GM21529 (cell line): ENCODE data around the gene PROC.

Source experiments
- ATAC-seq: cut with Tn5 transposase; IDR thresholded peaks from one replicate; pipeline ENCODE4 v1.9.1; 2021; ENCODE audit not compliant: unreplicated experiment

Gene PROC

DNA sequence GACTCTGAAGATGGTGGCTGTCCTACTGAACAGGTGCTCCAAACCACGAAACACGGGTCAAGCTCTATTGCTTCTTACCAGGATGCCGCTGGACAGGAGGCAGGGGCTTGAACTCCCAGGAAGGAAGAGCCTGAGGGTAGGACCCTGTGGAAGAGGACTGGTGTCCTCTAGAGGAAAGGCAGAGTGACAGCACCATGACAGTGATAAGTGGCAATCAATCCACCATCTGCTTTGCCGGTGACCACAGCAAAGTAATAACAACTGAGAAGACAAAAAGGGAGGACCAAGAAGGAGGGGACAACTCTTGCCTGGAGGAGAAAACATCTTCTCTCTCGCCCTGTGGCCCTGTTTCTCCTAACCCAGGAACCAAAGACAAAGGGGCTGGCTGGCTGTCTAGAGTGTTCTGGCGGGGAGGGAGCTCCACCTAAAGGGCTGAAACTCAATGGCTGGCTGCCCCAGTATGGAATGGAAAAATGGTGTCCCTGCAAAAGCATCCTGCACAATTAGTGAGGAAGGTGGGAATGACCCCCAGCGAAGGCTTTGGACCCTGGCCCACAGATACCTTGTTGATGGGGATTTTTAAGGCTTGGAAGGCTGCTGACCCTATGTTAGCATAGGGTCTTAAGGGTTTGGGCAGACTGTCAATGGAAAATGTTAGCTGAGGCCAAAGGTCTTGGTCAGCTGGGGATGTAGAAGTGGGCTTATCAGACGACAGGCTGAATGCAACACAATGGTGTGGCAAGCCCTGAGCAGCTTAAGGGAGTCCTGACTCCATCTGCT is 35.4 kb downstream of the PROC start:
- ATAC-seq: no peak

DNA sequence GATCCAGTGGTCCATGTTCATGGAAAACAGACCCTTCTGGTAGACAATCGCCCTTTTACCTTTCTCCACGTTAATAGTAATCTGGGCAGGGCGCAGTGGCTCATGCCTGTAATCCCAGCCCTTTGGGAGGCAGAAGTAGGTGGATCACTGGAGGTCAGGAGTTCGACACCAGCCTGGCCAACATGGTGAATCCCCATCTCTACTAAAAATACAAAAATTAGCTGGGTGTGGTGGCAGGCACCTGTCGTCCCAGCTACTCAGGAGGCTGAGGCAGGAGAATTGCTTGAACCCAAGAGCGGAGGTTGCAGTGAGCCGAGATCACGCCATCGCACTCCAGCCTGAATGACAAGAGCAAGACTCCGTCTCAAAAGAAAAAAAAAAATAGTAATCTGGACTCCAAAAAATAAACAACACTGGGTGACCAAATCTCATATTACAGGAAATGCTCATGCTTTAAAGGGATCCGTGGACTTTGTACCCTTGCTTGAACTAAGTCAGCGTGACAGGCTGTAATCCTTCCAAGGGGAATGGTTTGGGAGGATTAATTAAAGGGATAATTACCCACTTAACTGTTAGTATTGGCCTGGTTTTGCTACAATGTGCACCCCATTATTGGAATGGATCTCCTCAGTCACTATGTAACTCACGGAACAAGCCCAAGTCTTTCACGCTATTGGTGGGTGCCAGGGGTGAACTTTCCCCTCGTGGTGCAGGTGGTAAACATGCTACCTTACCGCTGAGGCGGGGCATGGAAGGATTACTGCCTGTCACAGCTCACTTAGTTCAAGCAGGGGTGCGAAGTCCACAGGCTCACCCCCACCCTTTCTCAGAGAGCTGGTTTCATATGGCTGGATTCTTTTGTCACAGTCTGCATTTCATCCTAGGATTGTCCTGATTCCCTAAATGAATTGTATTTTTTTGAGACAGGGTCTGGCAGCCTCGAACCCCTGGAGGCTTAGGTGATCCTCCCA is 36.7 kb downstream of the PROC start:
- ATAC-seq: no peak

GRCh38 chr2:127455566-127456493 is 37.6 kb downstream of the PROC start:
- no peak for ATAC-seq

GRCh38 chr2:127456960-127457359 is 38.7 kb downstream of the PROC start:
- ATAC-seq: no peak

DNA sequence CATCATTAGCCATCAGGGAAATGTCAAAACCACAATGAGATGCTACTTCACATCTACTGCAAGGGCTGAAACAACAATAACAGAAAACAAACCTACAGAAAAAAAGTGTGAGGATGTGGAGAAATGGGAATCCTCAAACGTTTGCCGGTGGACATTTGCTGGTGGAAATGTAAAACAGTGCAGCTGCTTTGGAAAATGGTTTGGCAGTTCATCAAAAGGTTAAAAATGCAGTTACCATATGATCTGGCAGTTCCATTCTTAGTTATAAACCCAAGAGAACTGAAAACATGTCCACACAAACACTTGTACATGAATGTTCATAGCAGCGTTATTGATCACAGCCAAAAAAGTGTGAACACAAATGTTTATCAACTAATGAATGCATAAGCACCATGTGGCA is 44.2 kb downstream of the PROC start:
- no peak for ATAC-seq

DNA sequence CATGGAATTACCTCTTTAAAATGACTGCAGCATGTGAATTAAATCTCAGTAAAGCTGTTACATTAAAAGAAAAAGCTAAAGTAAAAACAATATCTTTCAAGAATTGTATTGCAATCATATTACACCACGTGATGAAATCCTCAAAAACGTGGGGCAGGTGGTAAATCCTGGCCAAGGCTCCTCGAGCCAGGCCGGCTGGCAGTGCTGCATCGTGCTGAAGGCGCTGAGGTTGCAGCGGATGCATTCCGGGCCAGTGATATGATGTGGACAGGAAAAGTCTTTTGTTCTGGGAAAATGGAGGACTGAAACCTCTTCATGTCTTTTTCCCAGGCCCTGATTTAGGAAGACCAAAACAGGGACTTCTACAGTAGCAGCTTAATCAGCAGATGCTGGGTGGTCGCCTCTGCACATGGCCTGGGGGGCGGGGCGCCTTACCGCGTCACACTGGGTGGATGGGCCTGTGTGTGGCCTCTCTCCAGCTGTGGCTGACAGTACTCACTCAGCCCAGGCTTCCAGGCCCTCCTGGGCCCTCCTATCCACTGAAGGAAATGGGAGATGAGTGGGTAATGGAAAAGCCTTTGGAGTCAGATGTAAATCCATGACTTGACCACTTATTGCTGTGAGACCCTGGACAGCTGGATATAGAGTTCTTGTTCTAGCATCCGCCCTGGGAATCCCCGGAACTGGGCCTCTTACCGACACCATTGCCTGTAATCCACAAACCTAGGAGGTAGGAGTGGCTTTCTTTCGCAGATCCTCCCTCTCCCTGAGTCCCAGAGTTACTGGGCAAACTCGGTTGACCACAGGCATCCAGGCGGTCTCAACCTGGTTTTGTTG is 45.1 kb downstream of the PROC start:
- no peak for ATAC-seq

DNA sequence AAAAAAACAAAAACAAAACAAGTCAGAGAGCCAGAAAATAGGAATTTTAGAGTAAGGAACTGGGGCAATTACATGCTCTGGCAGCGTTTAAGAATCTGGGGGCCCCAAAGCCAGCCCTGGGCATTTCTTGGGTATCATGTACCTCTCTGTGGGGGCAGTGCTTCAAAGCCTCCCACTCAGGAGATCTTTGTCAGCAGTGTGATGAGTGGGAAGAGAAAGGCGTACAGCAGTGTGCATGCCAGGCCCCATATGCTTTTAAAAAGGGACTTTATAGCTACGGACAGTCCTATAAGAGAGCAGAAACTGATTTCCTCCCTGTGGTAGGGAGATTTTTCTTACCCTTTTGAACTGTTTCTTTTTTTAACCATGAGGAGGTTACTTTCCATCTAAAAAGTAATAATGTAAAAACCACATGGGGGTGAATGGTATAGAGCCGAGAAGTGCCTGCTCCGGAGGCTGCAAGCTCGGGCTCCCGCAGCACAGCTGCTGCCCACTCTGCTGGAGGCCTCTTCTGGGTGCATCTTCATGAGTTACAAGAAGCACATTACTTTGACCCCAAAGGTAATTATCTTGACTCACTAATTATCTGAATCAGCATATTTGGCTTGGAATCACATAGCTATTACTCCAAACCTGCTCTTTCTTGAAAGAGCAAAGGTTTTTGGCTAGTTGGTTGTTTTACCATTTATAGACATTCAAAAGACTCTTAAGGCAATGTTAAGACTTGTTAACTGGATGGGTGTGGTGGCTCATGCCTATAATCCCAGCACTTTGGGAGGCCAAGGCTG is 46.4 kb downstream of the PROC start:
- ATAC-seq: no peak

DNA sequence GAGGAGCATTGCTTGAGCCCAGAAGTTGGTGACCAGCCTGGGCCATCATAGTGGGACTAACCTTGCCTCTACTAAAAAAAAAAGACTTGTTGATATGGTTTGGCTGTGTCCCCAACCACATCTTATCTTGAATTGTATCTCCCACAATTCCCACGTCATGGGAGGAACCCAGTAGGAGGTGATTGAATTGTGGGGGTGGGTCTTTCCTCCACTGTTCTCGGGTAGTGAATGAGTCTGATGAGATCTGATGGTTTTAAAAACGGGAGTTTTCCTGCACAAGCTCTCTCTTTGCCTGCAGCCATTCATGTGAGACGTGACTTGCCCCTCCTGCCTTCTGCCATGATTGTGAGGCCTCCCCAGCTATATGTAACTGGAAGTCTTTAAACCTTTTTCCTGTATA is 47.0 kb downstream of the PROC start:
- ATAC-seq: no peak

- ATAC-seq: no peak
Observed at GRCh38 chr2:127469051-127469450, 50.8 kb downstream of the PROC start.

- ATAC-seq: no peak
Observed at GRCh38 chr2:127469974-127470373, 51.7 kb downstream of the PROC start.

DNA sequence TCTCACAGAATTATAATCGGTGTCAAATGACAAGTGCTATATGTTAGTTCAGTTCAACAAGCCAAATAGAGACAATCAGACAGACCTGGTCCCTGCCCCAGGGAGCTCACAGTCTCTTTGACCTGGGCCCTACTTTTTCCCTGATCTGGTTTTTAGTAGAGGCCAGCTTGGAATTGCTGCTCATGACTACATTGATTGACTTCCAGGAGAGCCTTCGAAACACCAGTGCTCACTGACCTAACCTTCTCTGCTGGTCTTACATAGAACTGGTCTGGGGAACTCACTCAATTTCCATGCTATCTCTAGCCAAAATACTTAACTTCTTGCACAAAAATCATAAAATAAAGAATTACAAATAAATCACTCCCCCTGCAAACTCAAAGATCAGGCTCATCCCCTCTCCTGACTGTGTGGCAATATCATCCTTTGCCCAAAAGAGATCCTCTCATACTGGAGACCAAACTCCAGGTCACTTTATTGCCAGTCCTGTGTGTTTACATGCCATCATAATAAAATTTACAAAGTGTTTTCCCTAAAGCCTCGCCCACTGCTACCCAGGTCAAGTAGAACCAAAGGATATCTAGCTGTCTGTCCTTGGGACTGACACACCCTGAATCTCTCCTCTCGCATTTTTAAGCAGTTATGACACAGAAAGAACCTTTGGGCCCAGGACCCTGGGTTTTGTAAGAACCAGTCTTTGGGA is 53.2 kb downstream of the PROC start:
- no peak for ATAC-seq

DNA sequence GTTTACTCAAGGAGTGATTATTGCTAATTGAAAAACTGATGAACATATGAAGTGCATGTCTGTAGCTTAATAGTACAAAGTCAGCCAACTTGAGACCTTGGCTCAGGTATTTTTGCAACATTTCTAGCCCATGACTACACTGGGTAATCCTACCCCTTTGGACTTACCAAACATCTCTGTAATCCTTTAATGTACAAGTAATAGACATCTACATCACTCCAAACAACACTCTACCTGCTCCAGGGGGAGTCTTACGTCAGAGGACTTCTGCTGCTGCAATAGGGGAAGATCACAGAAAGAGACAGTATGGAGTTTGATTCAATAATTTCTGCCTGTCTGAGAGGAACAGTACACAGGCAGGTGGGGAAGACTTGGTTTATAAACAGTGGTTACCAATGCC is 54.0 kb downstream of the PROC start:
- ATAC-seq: no peak

- ATAC-seq: no peak
Observed at GRCh38 chr2:127475788-127476187, 57.6 kb downstream of the PROC start.
